Endothelial cell of umbilical vein (primary cell): ENCODE results near the gene NAA11. TPM values are rescaled to one million over a fixed set of nuclear protein-coding genes. Genes with fewer than 3 reads are reported as not detected.

Experiments used
- BruUV-seq: library from RNA; stranded (reverse); fragments of 400-500 nt; replicated peaks from 2 replicates; lab custom pipeline; 2021; lab: Mats Ljungman, UMichigan
- CTCF ChIA-PET: fragments of 300-600, 350-600 bp; sonication (Branson Sonifier 250); formaldehyde crosslinking; loops from one replicate; lab custom pipeline; 2021; ENCODE audit warnings: antibody characterized with exemption, inconsistent platforms; lab: Charles Lee
- POLR2A ChIA-PET: fragments of 300-600, 350-600 bp; sonication (Branson Sonifier 250); formaldehyde crosslinking; loops from one replicate; lab custom pipeline; 2021; ENCODE audit warnings: antibody characterized with exemption, inconsistent platforms; lab: Charles Lee
- DNase-seq: peaks from one replicate; pipeline ENCODE4 v3.0.0-alpha.2; 2011; ENCODE audit warnings: low read depth, low spot score
- FAIRE-seq: peaks from 2 replicates; lab custom pipeline; 2011; peaks lifted over from hg19 to GRCh38; lab: Jason Lieb, UNC
- H2AFZ ChIP-seq: 2 replicates; pipeline ENCODE4 v1.6.0; 2012; ENCODE audit warnings: low read depth, low read length, control low read depth, inconsistent platforms
- H3K27ac ChIP-seq: 2 replicates; pipeline ENCODE4 v1.5.1; 2011; ENCODE audit warnings: low read depth, mild to moderate bottlenecking, control low read depth, low read length, moderate library complexity; ENCODE audit not compliant: insufficient read depth
- H3K27me3 ChIP-seq, 2 experiments: 2 replicates each; pipeline versions ENCODE4 v1.6.0 to v1.6.1; 2011; ENCODE audit warnings: low read length in 2 of 2, mixed read lengths in 1 of 2; ENCODE audit not compliant: control insufficient read depth in 2 of 2, insufficient read depth in 2 of 2
- H3K36me3 ChIP-seq, 2 experiments: 2 replicates in 1 of 2; 3 replicates in 1 of 2; pipeline ENCODE4 v1.5.1; 2011; ENCODE audit warnings: low read length in 2 of 2, mild to moderate bottlenecking in 1 of 2, moderate library complexity in 1 of 2; ENCODE audit not compliant: control insufficient read depth in 2 of 2, insufficient read depth in 2 of 2; ENCODE audit errors: extremely low read depth in 1 of 2
- H3K4me1 ChIP-seq: 3 replicates; pipeline ENCODE4 v1.5.1; 2011; ENCODE audit warnings: mild to moderate bottlenecking, low read length; ENCODE audit not compliant: control insufficient read depth, insufficient read depth; ENCODE audit errors: extremely low read depth
- H3K4me2 ChIP-seq: 2 replicates; pipeline ENCODE4 v1.6.1; 2011; ENCODE audit warnings: low read length, control low read depth, mixed read lengths; ENCODE audit not compliant: insufficient read depth
- H3K4me3 ChIP-seq, 3 experiments: fragments of 200-600 bp in 1 of 3; sonication (generic), shearing (Covaris generic) in 1 of 3; replicated peaks in 1 of 3; 2 replicates each; pipeline ENCODE4 v1.5.1; 2011 to 2016; ENCODE audit warnings: control low read depth in 3 of 3, low read length in 3 of 3, mild to moderate bottlenecking in 2 of 3, inconsistent platforms in 1 of 3, low read depth in 1 of 3, moderate library complexity in 1 of 3; ENCODE audit not compliant: insufficient read depth in 1 of 3
- H3K79me2 ChIP-seq: 2 replicates; pipeline ENCODE4 v1.6.0; 2012; ENCODE audit warnings: low read length, inconsistent platforms; ENCODE audit not compliant: control insufficient read depth, insufficient read depth
- H3K9ac ChIP-seq: replicated peaks from 2 replicates; pipeline ENCODE3; 2011; ENCODE audit warnings: low read length, control low read depth; ENCODE audit not compliant: insufficient read depth; ENCODE audit errors: extremely low read depth
- H3K9me1 ChIP-seq: replicated peaks from 3 replicates; pipeline ENCODE4 v1.6.0; 2011; ENCODE audit warnings: mild to moderate bottlenecking, low read length; ENCODE audit not compliant: control insufficient read depth, insufficient read depth; ENCODE audit errors: extremely low read depth
- H3K9me3 ChIP-seq: replicated peaks from 2 replicates; pipeline ENCODE4 v1.5.1; 2012; ENCODE audit warnings: low read length, inconsistent platforms; ENCODE audit not compliant: control insufficient read depth, insufficient read depth
- H4K20me1 ChIP-seq: replicated peaks from 2 replicates; pipeline ENCODE3; 2011; ENCODE audit warnings: mild to moderate bottlenecking, low read length; ENCODE audit not compliant: control insufficient read depth, insufficient read depth; ENCODE audit errors: extremely low read depth
- CTCF ChIP-seq, 2 donors: IDR thresholded peaks; 1 replicate in 1 of 2; 2 replicates in 1 of 2; pipeline ENCODE4 v1.5.1; 2011; ENCODE audit warnings: low read length in 2 of 2, mild to moderate bottlenecking in 2 of 2, moderate library complexity in 2 of 2, control low read depth in 1 of 2, inconsistent platforms in 1 of 2, low read depth in 1 of 2; ENCODE audit not compliant: insufficient read depth in 1 of 2; ENCODE audit errors: extremely low read depth in 1 of 2
- EZH2 ChIP-seq: IDR thresholded peaks from 2 replicates; pipeline ENCODE4 v1.6.1; 2012; ENCODE audit warnings: borderline replicate concordance, low read depth, mild to moderate bottlenecking, moderate library complexity, low read length, inconsistent platforms; ENCODE audit not compliant: severe bottlenecking
- FOS ChIP-seq: IDR thresholded peaks from 2 replicates; pipeline ENCODE4 v1.6.1; 2011; ENCODE audit warnings: mild to moderate bottlenecking, low read length, moderate library complexity, borderline replicate concordance; ENCODE audit not compliant: insufficient read depth
- GATA2 ChIP-seq: IDR thresholded peaks from 2 replicates; pipeline ENCODE4 v1.7.0; 2011; ENCODE audit warnings: low read depth, mild to moderate bottlenecking, moderate library complexity, mixed read lengths, low read length; ENCODE audit not compliant: insufficient read length, insufficient read depth
- JUN ChIP-seq: IDR thresholded peaks from 2 replicates; pipeline ENCODE4 v1.6.1; 2011; ENCODE audit warnings: borderline replicate concordance, low read depth; ENCODE audit not compliant: insufficient read length, insufficient read depth
- MAX ChIP-seq: IDR thresholded peaks from 2 replicates; pipeline ENCODE4 v1.6.1; 2011; ENCODE audit not compliant: insufficient read depth, insufficient read length
- MYC ChIP-seq: IDR thresholded peaks from one replicate; pipeline ENCODE4 v1.6.1; 2011; ENCODE audit warnings: mild to moderate bottlenecking, low read depth, low read length
- POLR2A ChIP-seq: IDR thresholded peaks from 2 replicates; pipeline ENCODE4 v1.6.1; 2012; ENCODE audit warnings: low read depth, mild to moderate bottlenecking, control low read depth, low read length
- POLR2AphosphoS5 ChIP-seq: IDR thresholded peaks from 2 replicates; pipeline ENCODE4 v1.6.1; 2012; ENCODE audit warnings: low read depth, mild to moderate bottlenecking, control low read depth, low read length, moderate library complexity; ENCODE audit not compliant: insufficient read depth
- dilution Hi-C: fragments of 300-500 bp; cut with MboI; formaldehyde crosslinking; loops from one replicate; pipeline ENCODE4 v1.15.0; 2019; ENCODE audit warnings: low sequenced_read_pairs; ENCODE audit not compliant: extremely low pct_ligation_motif_present
- intact Hi-C: fragments of 100-400 bp; cut with micrococcal nuclease; formaldehyde crosslinking; loops from one replicate; pipeline ENCODE4 v1.10.0; 2022
- polyA plus RNA-seq, 4 experiments: library from polyadenylated mRNA; depleted of rRNA in 3 of 4; stranded (reverse) in 3 of 4; unstranded in 1 of 4; fragments of >200 nt; gene quantifications; 2 replicates each; pipeline versions ENCODE4 v1.2.1 to v1.2.3, GENCODE V29; 2011 to 2012; ENCODE audit warnings: missing spikeins in 1 of 4
- total RNA-seq: library from RNA; stranded (reverse); gene quantifications from 2 replicates; pipeline ENCODE4 v1.2.3, GENCODE V29; 2021

NAA11 gene
- total and polyA plus RNA-seq, 2 donors (not counting 3 experiments of a cell fraction or from before 2014, with no cell fraction given) = not detected

GRCh38 chr4:79353075-79353474 lies 27.2 kb upstream of the NAA11 start:
- DNase-seq (no peak), FAIRE-seq (peak; percentile 100)
- Histone ChIP-seq H3K27me3 (no peaks in the 10 kb centered on the region), H3K4me3 (no peak overlapping the region), H2AFZ (no peak overlapping the region), H3K27ac (no peak overlapping the region), H3K36me3 (no peaks in the 10 kb centered on the region), H3K4me2 (no peak overlapping the region), H3K79me2 (no peaks in the 10 kb centered on the region), H4K20me1 (no peaks in the 10 kb centered on the region), H3K9me1 (no peaks in the 10 kb centered on the region), H3K4me1 (no peaks in the 10 kb centered on the region), H3K9me3 (no peaks in the 10 kb centered on the region), H3K9ac (no peak overlapping the region)
- ChIA-PET CTCF (no interaction called here), POLR2A (no interaction called here)
- TF ChIP-seq MYC (no peak), MAX (no peak), POLR2AphosphoS5 (no peak), POLR2A (no peak), JUN (no peak), CTCF (IDR thresholded peaks at IDR 0.05; ENCODE audit: extremely low read depth in 1 of 2, insufficient read depth in 1 of 2, low read depth in 1 of 2, low read length in 2 of 2) (no peak), GATA2 (no peak), EZH2 (no peak), FOS (no peak)
- dilution Hi-C loops (no loop called here), intact Hi-C loops (no loop called here)
- BruUV-seq = no TSS peak
